ENCODE data around the gene DLX4. TPM values are rescaled to one million over a fixed set of nuclear protein-coding genes. Genes with fewer than 3 reads are reported as not detected.

DLX4 gene
- total and polyA plus RNA-seq, 7 donors: 0.34 TPM; not detected in 6

DNA sequence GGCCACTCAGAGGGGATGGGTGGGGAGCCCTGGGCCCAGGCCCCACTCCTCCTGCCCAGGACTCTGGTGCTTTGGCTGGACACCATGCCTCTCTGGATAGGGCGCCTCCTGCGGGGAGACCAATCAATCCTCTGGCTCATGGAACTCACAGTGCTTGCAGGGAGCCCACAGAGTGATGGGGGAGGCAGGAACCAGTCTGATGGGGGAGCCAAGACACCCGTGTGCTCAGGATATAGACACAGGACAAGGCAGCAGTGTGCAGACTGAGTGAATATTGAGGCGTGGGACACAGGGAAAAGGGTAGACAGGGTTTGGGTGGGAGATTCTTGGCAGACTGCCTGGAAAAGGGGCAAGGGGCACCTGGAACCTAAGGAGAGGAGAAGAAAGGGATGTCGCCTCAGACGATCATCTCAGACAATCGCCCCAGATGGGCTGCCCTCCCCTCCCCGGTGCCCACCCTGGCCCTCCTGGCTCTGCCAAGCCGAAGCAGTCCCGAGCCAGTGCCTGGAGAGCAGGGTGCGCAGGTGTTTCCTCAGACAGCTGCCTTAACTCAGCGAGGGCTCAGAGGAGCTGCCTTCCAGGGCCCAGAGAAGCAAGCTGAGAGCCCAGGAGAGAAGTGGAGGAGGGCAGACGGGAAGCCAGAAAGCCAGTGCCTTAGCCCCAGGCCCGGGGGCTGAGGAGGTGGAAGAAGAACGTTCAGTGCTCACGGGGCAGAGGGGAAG, 37.4 kb upstream of the DLX4 start:
- Histone ChIP-seq H3K27ac (no peak overlapping the region), H3K9me3 (no peaks in the 10 kb centered on the region), H3K27me3 (peaks cover 0 to 52% (median 13%) of the 10 kb centered on the region in 3 donors), H3K4me1 (no peaks in the 10 kb centered on the region), H3K36me3 (no peaks in the 10 kb centered on the region), H3K4me3 (no peak overlapping the region)
- WGBS, 2 donors: 49 to 71% methylated on average over 16 of the region's 16 CpGs
- no peak for TF ChIP-seq POLR2AphosphoS5 (IDR thresholded peaks at IDR 0.05)
- TF ChIP-seq EP300 (IDR thresholded peaks at IDR 0.05): no peak
- TF ChIP-seq, protein P1, sequence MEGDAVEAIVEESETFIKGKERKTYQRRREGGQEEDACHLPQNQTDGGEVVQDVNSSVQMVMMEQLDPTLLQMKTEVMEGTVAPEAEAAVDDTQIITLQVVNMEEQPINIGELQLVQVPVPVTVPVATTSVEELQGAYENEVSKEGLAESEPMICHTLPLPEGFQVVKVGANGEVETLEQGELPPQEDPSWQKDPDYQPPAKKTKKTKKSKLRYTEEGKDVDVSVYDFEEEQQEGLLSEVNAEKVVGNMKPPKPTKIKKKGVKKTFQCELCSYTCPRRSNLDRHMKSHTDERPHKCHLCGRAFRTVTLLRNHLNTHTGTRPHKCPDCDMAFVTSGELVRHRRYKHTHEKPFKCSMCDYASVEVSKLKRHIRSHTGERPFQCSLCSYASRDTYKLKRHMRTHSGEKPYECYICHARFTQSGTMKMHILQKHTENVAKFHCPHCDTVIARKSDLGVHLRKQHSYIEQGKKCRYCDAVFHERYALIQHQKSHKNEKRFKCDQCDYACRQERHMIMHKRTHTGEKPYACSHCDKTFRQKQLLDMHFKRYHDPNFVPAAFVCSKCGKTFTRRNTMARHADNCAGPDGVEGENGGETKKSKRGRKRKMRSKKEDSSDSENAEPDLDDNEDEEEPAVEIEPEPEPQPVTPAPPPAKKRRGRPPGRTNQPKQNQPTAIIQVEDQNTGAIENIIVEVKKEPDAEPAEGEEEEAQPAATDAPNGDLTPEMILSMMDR (IDR thresholded peaks at IDR 0.05): no peak
- TF ChIP-seq POLR2A (IDR thresholded peaks at IDR 0.05): no peak
- intact Hi-C loops (cut with DNase I): no loop called here
- DNase-seq: no peak

GRCh38 chr17:49932138-49932723, 36.8 kb upstream of the DLX4 start:
- no peaks in the 10 kb centered on the region for H3K4me1 ChIP-seq
- no peaks in the 10 kb centered on the region for H3K9me3 ChIP-seq
- no peak overlapping the region for H3K4me3 ChIP-seq
- H3K27me3 ChIP-seq: peaks cover 0 to 48% (median 13%) of the 10 kb centered on the region in 3 donors
- TF ChIP-seq POLR2AphosphoS5 (IDR thresholded peaks at IDR 0.05) (no peak), EP300 (IDR thresholded peaks at IDR 0.05) (no peak), POLR2A (IDR thresholded peaks at IDR 0.05) (no peak)
- TF ChIP-seq, protein P1 (IDR thresholded peaks at IDR 0.05): no peak
- no peaks in the 10 kb centered on the region for H3K36me3 ChIP-seq
- H3K27ac ChIP-seq: no peak overlapping the region
- intact Hi-C loops (cut with DNase I): no loop called here
- 79 to 87% methylated on average over 17 of the region's 17 CpGs for WGBS, 2 donors
- no peak for DNase-seq

- 27 to 73% methylated on average over 6 of the region's 6 CpGs for WGBS, 2 donors
- no peak for TF ChIP-seq POLR2A (IDR thresholded peaks at IDR 0.05)
- no peak for TF ChIP-seq EP300 (IDR thresholded peaks at IDR 0.05)
- no peak for TF ChIP-seq POLR2AphosphoS5 (IDR thresholded peaks at IDR 0.05)
- TF ChIP-seq, protein P1 (IDR thresholded peaks at IDR 0.05): no peak
- intact Hi-C loops (cut with DNase I): no loop called here
- Histone ChIP-seq H3K36me3 (no peaks in the 10 kb centered on the region), H3K9me3 (no peaks in the 10 kb centered on the region), H3K27me3 (peaks cover 0 to 42% (median 13%) of the 10 kb centered on the region in 3 donors), H3K4me3 (no peak overlapping the region), H3K4me1 (no peaks in the 10 kb centered on the region), H3K27ac (no peak overlapping the region)
- DNase-seq: no peak
These were observed 36.1 kb upstream of the DLX4 start for GRCh38 chr17:49932901-49933300.

DNA sequence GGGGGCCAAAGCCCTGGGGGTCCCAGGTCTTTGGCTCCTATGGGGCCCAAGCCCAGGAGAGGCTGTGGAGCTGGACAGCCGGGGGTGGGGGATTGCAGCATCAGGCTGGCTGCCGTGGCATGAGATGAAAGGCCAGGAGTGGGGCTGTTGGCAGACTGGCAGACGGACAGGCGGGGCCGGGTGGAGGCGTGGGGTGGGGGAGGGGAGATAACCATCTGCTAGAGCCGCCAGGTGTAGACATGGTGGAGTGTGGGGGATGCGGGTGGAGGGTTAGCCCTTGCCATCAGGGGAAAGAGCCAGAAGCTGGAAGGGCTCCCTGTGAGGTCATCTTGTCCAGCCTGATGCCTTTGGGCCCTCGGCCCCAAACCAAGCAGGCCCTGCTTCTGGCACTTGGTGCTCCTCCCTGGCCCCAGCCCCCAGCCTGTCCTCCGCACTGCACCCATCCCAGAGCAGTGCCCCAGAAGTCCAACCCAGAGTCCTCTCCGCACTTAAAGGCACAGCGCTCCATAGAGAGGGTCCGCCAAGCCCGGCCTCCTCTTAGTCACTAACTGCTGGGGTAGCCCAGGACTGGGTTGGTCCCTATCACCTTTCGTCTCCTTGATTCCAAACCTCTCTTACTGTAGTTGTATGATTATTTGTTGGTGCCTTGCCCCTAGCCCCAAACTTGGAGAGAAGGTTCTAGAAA, 33.3 kb upstream of the DLX4 start:
- Histone ChIP-seq H3K9me3 (no peaks in the 10 kb centered on the region), H3K27me3 (peaks cover 0 to 43% (median 13%) of the 10 kb centered on the region in 3 donors), H3K4me3 (no peak overlapping the region), H3K27ac (no peak overlapping the region), H3K36me3 (no peaks in the 10 kb centered on the region), H3K4me1 (no peaks in the 10 kb centered on the region)
- no peak for DNase-seq
- TF ChIP-seq EP300 (IDR thresholded peaks at IDR 0.05): no peak
- no peak for TF ChIP-seq POLR2A (IDR thresholded peaks at IDR 0.05)
- TF ChIP-seq, protein P1 (IDR thresholded peaks at IDR 0.05): no peak
- no peak for TF ChIP-seq POLR2AphosphoS5 (IDR thresholded peaks at IDR 0.05)
- intact Hi-C loops (cut with DNase I): no loop called here
- WGBS, 2 donors: 47 to 74% methylated on average over 15 of the region's 15 CpGs
